HG02759 (cell line): ENCODE data around the gene LRRC26.
"Not testable (repeated sequence)": the region's sequence is repeated elsewhere in the genome, so short reads cannot be mapped to it uniquely, and the experiment has no call there.

Experiments used
- ATAC-seq: cut with Tn5 transposase; IDR thresholded peaks from one replicate; pipeline ENCODE4 v1.9.1; 2021; ENCODE audit warnings: mild to moderate bottlenecking, moderate library complexity; ENCODE audit not compliant: unreplicated experiment

The LRRC26 gene

GRCh38 chr9:137139468-137140150 is 30.2 kb downstream of the LRRC26 start:
- ATAC-seq, result no peak

- ATAC-seq, result no peak
These were observed 31.0 kb downstream of the LRRC26 start, which contains the start of gene GRIN1 for GRCh38 chr9:137138722-137139467. Gene GRIN1 (plus strand): TSS chr9:137139154. CDS start chr9:137139487, 333 bp downstream.

- no peak for ATAC-seq
These were observed 31.7 kb downstream of the LRRC26 start for GRCh38 chr9:137138058-137138721.

GRCh38 chr9:137136881-137137607 is 32.8 kb downstream of the LRRC26 start:
- no peak for ATAC-seq

GRCh38 chr9:137136261-137136880 is 33.5 kb downstream of the LRRC26 start:
- no peak for ATAC-seq

- ATAC-seq, result not testable (repeated sequence)
These were observed 34.7 kb downstream of the LRRC26 start for GRCh38 chr9:137135154-137135553.

- no peak for ATAC-seq
These were observed 35.7 kb downstream of the LRRC26 start for GRCh38 chr9:137134191-137134590.

GRCh38 chr9:137130176-137130755 is 39.6 kb downstream of the LRRC26 start:
- peak; percentile 30 for ATAC-seq

- peak; percentile 84 for ATAC-seq
These were observed 40.2 kb downstream of the LRRC26 start for GRCh38 chr9:137129456-137130175.

- peak; percentile 17 for ATAC-seq
These were observed 40.9 kb downstream of the LRRC26 start for GRCh38 chr9:137128862-137129455.

- no peak for ATAC-seq
These were observed 41.5 kb downstream of the LRRC26 start for GRCh38 chr9:137128158-137128861.

GRCh38 chr9:137127301-137128157 is 42.3 kb downstream of the LRRC26 start:
- no peak for ATAC-seq

GRCh38 chr9:137126786-137127185 is 43.1 kb downstream of the LRRC26 start:
- no peak for ATAC-seq

- not testable (repeated sequence) for ATAC-seq
These were observed 45.8 kb downstream of the LRRC26 start for GRCh38 chr9:137123952-137124462.

- ATAC-seq, result no peak
These were observed 46.4 kb downstream of the LRRC26 start for GRCh38 chr9:137123468-137123837.

GRCh38 chr9:137122796-137123467 is 46.9 kb downstream of the LRRC26 start:
- not testable (repeated sequence) for ATAC-seq
